ENCODE results near the gene SKAP2.

SKAP2 gene

GRCh38 chr7:26743205-26743604 lies 121.2 kb downstream of the SKAP2 start:
- no peak for DNase-seq

GRCh38 chr7:26735976-26736600 lies 128.3 kb downstream of the SKAP2 start:
- no peak for DNase-seq

GRCh38 chr7:26729150-26729775 lies 135.1 kb downstream of the SKAP2 start:
- no peak for DNase-seq

GRCh38 chr7:26726051-26726450 lies 138.3 kb downstream of the SKAP2 start:
- DNase-seq = no peak

GRCh38 chr7:26724795-26725194 lies 139.6 kb downstream of the SKAP2 start:
- no peak for DNase-seq

- DNase-seq = no peak
These were observed 141.3 kb downstream of the SKAP2 start for GRCh38 chr7:26723129-26723528.

GRCh38 chr7:26721450-26721849 lies 142.9 kb downstream of the SKAP2 start:
- DNase-seq = no peak

GRCh38 chr7:26718063-26718462 lies 146.3 kb downstream of the SKAP2 start:
- no peak for DNase-seq

GRCh38 chr7:26714438-26714837 lies 150.0 kb downstream of the SKAP2 start:
- no peak for DNase-seq

- no peak for DNase-seq
These were observed 150.4 kb downstream of the SKAP2 start for GRCh38 chr7:26714006-26714405.

GRCh38 chr7:26709210-26709990 lies 155.0 kb downstream of the SKAP2 start:
- DNase-seq = no peak

- DNase-seq = no peak
These were observed 158.8 kb downstream of the SKAP2 start for GRCh38 chr7:26705567-26705966.

GRCh38 chr7:26704786-26705185 lies 159.6 kb downstream of the SKAP2 start:
- no peak for DNase-seq

- DNase-seq = no peak
These were observed 160.4 kb downstream of the SKAP2 start for GRCh38 chr7:26704036-26704435.

GRCh38 chr7:26700893-26701292 lies 163.5 kb downstream of the SKAP2 start:
- no peak for DNase-seq

- DNase-seq = no peak
These were observed 164.0 kb downstream of the SKAP2 start for GRCh38 chr7:26700386-26700785.

- no peak for DNase-seq
These were observed 164.6 kb downstream of the SKAP2 start for GRCh38 chr7:26699766-26700165.

- DNase-seq = no peak
These were observed 165.6 kb downstream of the SKAP2 start for GRCh38 chr7:26698806-26699205.

GRCh38 chr7:26698194-26698593 lies 166.2 kb downstream of the SKAP2 start:
- no peak for DNase-seq

- no peak for DNase-seq
These were observed 167.4 kb downstream of the SKAP2 start for GRCh38 chr7:26696978-26697377.

GRCh38 chr7:26696161-26696560 lies 168.2 kb downstream of the SKAP2 start:
- no peak for DNase-seq

- no peak for DNase-seq
These were observed 169.7 kb downstream of the SKAP2 start for GRCh38 chr7:26694713-26695112.

GRCh38 chr7:26694141-26694540 lies 170.2 kb downstream of the SKAP2 start:
- DNase-seq = no peak

GRCh38 chr7:26691886-26692285 lies 172.5 kb downstream of the SKAP2 start:
- DNase-seq = no peak

All from CD4-positive, alpha-beta T cell treated with Interferon alpha-2 for 1 hour (primary cell).